RWPE2 (cell line): ENCODE results near the gene PTX4.

Experiments
- ATAC-seq: fragments of 200-7000 bp; cut with Tn5 transposase; 3 replicates; pipeline ENCODE4 v1.9.1; 2021; ENCODE audit warnings: low read depth
- DNase-seq: peaks from one replicate; pipeline ENCODE4 v3.0.0-alpha.2; 2020; ENCODE audit warnings: low spot score
- H3K27ac ChIP-seq: fragments of 450-650 bp; 2 replicates; pipeline ENCODE4 v1.5.1; 2017; ENCODE audit warnings: mild to moderate bottlenecking; ENCODE audit not compliant: poor library complexity, severe bottlenecking
- H3K27me3 ChIP-seq: fragments of 250-450 bp; sonication (Bioruptor Pico); 2 replicates; pipeline ENCODE4 v1.5.1; 2021; ENCODE audit warnings: mild to moderate bottlenecking, moderate library complexity; ENCODE audit not compliant: insufficient read depth, poor library complexity, severe bottlenecking
- H3K36me3 ChIP-seq: fragments of 250-450 bp; sonication (Bioruptor Pico); 2 replicates; pipeline ENCODE4 v1.5.1; 2020; ENCODE audit warnings: low read depth, mild to moderate bottlenecking, moderate library complexity
- H3K4me1 ChIP-seq: fragments of 250-450 bp; sonication (Bioruptor Pico); 2 replicates; pipeline ENCODE4 v1.5.1; 2021; ENCODE audit warnings: mild to moderate bottlenecking, moderate library complexity; ENCODE audit not compliant: insufficient read depth, poor library complexity, severe bottlenecking
- H3K4me3 ChIP-seq: fragments of 250-450 bp; sonication (Bioruptor Pico); 2 replicates; pipeline ENCODE4 v1.5.1; 2021; ENCODE audit warnings: mild to moderate bottlenecking, moderate library complexity; ENCODE audit not compliant: severe bottlenecking
- H3K9me3 ChIP-seq: fragments of 250-450 bp; sonication (Bioruptor Pico); 2 replicates; pipeline ENCODE4 v1.5.1; 2021; ENCODE audit warnings: mild to moderate bottlenecking, moderate library complexity; ENCODE audit not compliant: severe bottlenecking
- TF ChIP-seq, protein P1 (sequence below): fragments of 450-650 bp; IDR thresholded peaks from one replicate; pipeline ENCODE4 v1.5.1; 2017; ENCODE audit warnings: mild to moderate bottlenecking, moderate library complexity; ENCODE audit not compliant: poor library complexity, severe bottlenecking

PTX4 gene

GRCh38 chr16:1505073-1505844 lies 16.5 kb upstream of the PTX4 start:
- Histone ChIP-seq H3K4me3 (no peak overlapping the region), H3K9me3 (no peaks in the 10 kb centered on the region), H3K36me3 (peaks cover 27% of the 10 kb centered on the region), H3K4me1 (no peaks in the 10 kb centered on the region), H3K27ac (no peak overlapping the region), H3K27me3 (no peaks in the 10 kb centered on the region)
- ATAC-seq: no peak
- TF ChIP-seq, protein P1, sequence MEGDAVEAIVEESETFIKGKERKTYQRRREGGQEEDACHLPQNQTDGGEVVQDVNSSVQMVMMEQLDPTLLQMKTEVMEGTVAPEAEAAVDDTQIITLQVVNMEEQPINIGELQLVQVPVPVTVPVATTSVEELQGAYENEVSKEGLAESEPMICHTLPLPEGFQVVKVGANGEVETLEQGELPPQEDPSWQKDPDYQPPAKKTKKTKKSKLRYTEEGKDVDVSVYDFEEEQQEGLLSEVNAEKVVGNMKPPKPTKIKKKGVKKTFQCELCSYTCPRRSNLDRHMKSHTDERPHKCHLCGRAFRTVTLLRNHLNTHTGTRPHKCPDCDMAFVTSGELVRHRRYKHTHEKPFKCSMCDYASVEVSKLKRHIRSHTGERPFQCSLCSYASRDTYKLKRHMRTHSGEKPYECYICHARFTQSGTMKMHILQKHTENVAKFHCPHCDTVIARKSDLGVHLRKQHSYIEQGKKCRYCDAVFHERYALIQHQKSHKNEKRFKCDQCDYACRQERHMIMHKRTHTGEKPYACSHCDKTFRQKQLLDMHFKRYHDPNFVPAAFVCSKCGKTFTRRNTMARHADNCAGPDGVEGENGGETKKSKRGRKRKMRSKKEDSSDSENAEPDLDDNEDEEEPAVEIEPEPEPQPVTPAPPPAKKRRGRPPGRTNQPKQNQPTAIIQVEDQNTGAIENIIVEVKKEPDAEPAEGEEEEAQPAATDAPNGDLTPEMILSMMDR: no peak
- no peak for DNase-seq

GRCh38 chr16:1503110-1503955 lies 14.6 kb upstream of the PTX4 start:
- DNase-seq: peak; percentile 60

GRCh38 chr16:1502092-1503004 lies 13.6 kb upstream of the PTX4 start:
- Histone ChIP-seq H3K4me1 (no peaks in the 10 kb centered on the region), H3K27ac (no peak overlapping the region), H3K27me3 (no peaks in the 10 kb centered on the region), H3K36me3 (peaks cover 38% of the 10 kb centered on the region), H3K9me3 (no peaks in the 10 kb centered on the region), H3K4me3 (no peak overlapping the region)
- TF ChIP-seq, protein P1: no peak
- ATAC-seq (no peak), DNase-seq (no peak)

More at GRCh38 chr16:1503110-1503955, 14.6 kb upstream of the PTX4 start:
- no peak overlapping the region for H3K27ac ChIP-seq
- H3K4me1 ChIP-seq: no peaks in the 10 kb centered on the region
- TF ChIP-seq, protein P1: no peak
- ATAC-seq: no peak
- no peak overlapping the region for H3K4me3 ChIP-seq
- H3K27me3 ChIP-seq: no peaks in the 10 kb centered on the region
- no peaks in the 10 kb centered on the region for H3K9me3 ChIP-seq
- peaks cover 30% of the 10 kb centered on the region for H3K36me3 ChIP-seq

DNA sequence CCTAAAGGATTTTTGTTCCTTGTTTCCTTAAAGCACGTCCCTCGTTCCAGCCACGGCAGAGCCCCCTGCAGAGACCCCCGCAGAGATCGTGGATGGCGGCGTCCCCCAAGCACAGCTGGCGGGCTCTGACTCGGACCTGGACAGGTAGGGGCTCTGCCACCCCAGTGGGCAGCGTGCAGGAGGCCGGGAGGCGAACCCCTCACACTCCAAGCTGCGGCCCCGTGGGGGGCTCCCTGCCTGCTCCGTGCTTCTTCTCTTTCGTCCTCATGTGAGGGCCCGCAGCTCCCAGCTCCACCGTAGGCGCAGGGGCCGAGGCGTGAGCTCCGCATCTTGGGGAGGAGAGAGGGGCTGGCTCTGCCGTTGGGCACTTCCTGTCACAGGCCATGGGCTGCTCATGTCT lies 12.9 kb upstream of the PTX4 start:
- DNase-seq: peak; percentile 56
- no peak for ATAC-seq
- H3K9me3 ChIP-seq: no peaks in the 10 kb centered on the region
- TF ChIP-seq, protein P1: no peak
- H3K27ac ChIP-seq: no peak overlapping the region
- H3K4me3 ChIP-seq: no peak overlapping the region
- H3K4me1 ChIP-seq: no peaks in the 10 kb centered on the region
- no peaks in the 10 kb centered on the region for H3K27me3 ChIP-seq
- H3K36me3 ChIP-seq: peaks cover 43% of the 10 kb centered on the region
